Spleen (tissue), 7 donors: ENCODE data around the gene TOM1L2.

ENCODE experiments used
- CTCF ChIP-seq, 11 experiments: fragments of 200-600 bp in 7 of 11; fragments of 450-650 bp in 4 of 11; sonication (generic) in 4 of 11; IDR thresholded peaks in 8 of 11; conservative IDR thresholded peaks in 3 of 11; 1 replicate in 7 of 11; 2 replicates in 4 of 11; pipeline versions ENCODE4 v1.4.0 to v1.8.0; 2016 to 2021; ENCODE audit warnings: antibody characterized with exemption in 11 of 11, inconsistent platforms in 4 of 11, mild to moderate bottlenecking in 1 of 11
- POLR2AphosphoS5 ChIP-seq, 3 donors: sonication (generic); formaldehyde crosslinking; IDR thresholded peaks; one replicate each; pipeline ENCODE4 v1.5.1; 2017; ENCODE audit warnings: antibody characterized with exemption in 3 of 3
- donor health status: DM: no; HTN: no; CAD: no; lungs with moderate emphysema.
- donor health status: DM: no; HTN: no; CAD: no.
- donor health status: DM: no; HTN: no; CAD: no.

GRCh38 chr17:17798573-17799255 is 173.5 kb downstream of the TOM1L2 start:
- no peak for TF ChIP-seq POLR2AphosphoS5 (IDR thresholded peaks at IDR 0.05)
- TF ChIP-seq CTCF (IDR thresholded peaks at IDR 0.05 in 8 of 11, conservative IDR thresholded peaks at IDR 0.05 in 3 of 11), result no peak
